Mesenteric fat pad (tissue), 1 donor: ENCODE results near the gene LDLRAP1. TPM values are rescaled to one million over a fixed set of nuclear protein-coding genes. Genes with fewer than 3 reads are reported as not detected.

Experiments
- DNase-seq: peaks from one replicate; pipeline ENCODE4 v3.0.0-alpha.2; 2020; ENCODE audit warnings: low spot score
- total RNA-seq: library from RNA; stranded (reverse); fragmentation: NEBNext Ultra II Directional; extraction: Animal tissue kit (Norgen Biotek cat#: 25700); gene quantifications from one replicate; pipeline ENCODE4 v1.2.1, GENCODE V29; 2021
- donor health status: DM: yes; HTN: yes; CAD: no.

LDLRAP1 gene
- total RNA-seq, 1 donor from 2014 or later: 27.6 TPM

DNA sequence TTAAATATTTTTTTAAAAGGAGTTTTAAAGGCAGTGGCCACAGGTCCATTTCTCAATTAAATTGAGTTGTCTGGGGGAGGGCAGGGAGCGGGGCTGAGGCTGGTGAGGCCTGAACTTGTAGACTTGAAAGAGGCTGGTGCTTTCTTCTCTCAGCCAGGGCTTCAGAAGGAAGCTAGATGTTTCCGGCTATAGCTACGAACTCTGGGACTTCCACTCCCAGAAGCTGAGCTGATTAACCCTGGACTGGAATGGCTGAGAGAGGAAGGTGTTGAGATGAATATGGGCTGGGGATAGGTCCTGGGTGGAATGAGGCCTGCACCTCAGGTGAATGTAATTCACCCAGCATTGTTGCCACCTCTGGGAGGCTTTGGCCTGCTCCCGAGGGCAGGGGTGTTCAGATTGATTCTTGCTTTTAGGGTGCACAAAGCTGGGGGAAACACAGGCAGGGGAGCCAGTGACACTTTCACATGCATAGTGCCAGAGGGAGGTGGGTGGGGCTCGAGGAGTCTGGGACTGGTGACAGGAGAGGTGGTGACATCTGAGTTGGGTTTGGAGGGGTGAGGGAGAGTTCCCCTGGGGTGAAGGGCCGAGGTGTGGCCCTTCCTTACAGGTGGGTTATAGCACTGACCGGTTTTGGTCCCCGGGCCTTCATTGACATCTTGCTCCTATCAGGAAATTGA lies 18.2 kb downstream of the LDLRAP1 start:
- no peak for DNase-seq

DNA sequence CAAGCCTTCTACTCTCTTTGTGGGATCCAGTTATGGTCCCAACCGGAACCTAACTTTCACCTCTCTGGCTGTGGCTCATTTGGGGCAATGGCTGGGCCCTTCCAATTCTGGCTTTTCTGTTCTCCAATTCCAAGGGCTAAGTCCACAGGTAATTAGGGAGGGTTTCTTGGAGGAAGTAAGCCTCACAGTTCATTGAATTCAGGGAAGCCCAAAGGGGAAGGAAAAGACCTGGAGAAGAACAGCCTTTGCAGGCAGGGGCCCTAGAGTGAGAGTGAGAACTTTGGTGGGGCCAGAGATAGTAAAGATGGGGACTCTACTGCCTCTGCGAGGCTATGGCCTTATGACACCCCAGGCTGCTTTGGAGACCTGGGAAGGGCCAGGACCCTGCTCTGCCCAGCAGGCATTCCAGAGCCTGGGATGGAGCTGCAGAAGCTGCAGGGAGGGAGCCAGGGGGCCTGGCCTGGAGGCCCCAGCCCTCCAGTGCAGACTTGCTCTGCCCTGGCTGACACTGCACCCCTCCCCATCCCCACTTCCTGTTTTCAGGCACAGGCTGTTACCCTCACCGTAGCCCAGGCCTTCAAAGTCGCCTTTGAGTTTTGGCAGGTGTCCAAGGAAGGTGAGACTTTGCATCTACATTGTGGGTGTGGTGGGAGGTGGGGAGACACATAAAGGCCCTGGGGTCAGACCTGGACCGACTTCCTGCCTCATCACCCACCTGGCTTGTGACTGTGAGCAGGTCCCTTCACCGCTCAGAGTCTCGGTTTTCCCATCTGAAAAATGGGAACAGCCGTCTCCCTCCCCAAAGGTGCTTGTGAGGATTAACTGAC lies 18.9 kb downstream of the LDLRAP1 start:
- no peak for DNase-seq

DNA sequence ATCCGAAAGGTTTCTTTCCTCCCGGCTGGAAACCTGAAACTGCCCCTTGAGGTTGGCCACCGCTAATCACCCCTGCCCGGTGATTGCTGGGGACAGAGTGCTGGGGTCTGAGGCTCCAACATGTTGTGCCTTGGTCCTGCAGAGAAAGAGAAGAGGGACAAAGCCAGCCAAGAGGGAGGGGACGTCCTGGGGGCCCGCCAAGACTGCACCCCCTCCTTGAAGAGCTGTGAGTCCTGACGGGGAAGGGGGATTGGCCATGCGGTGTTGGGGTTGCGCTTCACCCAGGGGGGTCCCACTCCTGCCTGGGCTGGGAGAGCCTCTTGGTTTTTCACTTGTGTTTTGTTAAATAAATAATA lies 19.5 kb downstream of the LDLRAP1 start:
- DNase-seq: no peak

DNA sequence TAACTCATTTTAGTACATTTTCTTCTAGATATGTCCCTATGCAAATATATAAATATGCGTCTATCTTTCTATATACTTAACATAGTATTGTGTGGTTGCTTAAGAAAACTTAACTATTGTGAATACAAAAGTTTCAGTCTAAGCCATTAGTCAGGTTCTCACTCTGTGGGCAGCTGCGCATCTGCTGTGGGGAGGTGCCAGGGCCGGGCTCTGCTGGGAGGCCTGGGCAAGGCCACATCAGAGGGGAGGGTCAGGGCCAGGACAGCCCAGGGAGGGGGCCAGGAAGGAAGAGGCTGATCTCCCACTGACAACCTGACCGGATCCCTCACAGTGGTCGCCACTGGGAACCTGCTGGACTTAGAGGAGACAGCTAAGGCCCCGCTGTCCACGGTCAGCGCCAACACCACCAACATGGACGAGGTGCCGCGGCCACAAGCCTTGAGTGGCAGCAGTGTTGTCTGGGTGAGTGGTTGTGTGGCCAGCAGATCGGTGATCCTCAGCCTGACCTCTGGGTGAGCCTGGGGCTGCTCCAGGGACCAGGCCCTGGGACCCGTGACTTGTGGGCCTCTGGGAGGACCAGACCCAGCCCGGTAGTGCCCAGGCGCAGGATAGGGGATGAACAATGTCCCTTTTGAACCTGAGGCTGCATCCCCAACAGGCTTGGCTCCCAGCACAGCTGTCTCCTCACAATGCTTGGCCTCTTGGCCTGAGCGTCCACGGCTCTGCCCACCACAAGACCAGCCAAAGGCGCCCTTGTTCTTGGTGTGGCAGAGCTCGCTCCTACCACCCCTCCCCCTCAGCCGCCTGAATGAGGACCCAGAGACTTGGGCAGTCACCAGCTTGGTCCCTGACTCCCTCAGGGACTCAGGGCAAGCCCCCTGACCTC lies 20.2 kb downstream of the LDLRAP1 start:
- DNase-seq: no peak

DNA sequence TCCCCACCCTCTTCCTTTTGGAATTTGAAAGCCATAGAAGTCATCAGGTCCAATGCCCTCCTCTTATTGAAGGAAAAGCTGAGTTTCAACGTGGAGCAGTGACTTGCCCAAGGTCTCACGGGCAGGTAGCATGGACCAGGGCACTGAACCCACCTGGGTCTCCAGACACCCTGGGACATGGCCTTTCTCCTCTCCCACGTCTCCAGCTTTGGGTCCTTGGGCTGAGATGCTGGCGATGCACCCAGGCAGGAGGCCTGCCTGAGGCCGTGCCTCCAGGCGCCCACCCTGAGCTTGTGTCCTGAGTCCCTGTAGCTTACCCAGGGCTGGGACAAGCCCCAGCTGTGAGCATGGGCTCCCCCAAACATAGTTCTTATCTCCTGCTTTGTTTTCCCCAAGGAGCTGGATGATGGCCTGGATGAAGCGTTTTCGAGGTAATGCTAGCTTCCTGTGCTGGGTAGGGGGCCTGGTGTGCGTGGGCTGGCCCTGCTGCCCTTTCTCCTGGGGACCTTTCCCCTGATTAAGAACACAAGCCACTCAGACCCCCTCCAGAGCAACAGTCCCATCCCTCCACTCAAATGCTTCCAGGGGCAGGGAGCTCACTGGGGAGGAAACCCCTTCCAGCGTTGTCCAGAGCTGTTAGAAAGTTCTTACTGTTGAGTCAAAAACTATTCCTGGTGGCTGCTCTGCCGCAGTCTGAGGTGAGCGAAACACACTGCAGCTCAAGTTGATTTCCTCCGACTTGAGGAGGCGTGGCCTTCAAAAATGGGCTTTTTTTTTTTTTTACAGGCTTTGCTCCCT lies 21.6 kb downstream of the LDLRAP1 start:
- no peak for DNase-seq

DNA sequence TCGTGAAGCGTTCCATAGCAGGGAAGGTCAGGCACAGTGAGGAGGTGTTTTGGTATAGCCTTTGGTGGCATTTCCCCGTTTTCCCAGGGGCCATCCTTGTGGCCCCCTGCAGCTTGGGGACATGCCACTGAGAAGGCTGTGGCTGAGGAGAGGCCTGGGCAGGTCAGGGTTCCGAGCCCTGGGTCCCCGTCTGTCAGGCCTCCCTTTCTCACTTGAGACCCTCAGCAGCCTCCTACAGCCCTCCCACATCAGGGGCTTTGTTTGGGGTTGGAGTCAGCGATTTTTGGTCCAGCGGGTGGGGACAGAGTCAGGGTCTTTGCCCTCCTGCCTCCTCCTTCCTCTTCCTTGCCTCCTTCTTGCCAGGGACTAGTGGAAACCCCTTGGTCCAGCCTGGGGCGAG lies 22.2 kb downstream of the LDLRAP1 start:
- no peak for DNase-seq

DNA sequence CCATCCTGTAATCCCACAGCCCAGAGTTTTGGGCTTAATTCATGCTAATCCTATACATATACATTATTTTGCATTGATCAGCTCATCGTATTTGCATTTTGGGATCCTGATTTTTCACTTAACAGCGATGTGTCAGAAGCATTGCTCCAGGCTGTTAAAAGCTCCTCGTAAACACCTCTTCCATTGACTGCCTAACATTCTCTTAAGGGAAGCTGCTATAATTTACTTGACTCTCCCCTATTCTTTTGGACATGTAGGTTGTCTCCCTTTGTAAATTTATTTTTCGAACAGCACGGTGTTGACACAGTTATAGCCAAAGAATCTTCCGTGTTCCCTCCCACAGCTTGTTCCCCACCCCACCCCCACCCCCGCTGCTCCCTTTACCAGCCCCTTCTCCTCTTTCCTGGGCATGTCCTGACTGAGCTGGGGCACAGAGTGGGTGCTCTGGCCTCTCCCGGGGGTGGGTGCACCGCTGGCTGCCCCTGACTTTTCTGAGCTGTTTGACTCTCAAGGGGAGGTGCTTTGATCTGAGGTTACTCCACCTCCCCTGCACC lies 22.8 kb downstream of the LDLRAP1 start:
- DNase-seq: no peak

DNA sequence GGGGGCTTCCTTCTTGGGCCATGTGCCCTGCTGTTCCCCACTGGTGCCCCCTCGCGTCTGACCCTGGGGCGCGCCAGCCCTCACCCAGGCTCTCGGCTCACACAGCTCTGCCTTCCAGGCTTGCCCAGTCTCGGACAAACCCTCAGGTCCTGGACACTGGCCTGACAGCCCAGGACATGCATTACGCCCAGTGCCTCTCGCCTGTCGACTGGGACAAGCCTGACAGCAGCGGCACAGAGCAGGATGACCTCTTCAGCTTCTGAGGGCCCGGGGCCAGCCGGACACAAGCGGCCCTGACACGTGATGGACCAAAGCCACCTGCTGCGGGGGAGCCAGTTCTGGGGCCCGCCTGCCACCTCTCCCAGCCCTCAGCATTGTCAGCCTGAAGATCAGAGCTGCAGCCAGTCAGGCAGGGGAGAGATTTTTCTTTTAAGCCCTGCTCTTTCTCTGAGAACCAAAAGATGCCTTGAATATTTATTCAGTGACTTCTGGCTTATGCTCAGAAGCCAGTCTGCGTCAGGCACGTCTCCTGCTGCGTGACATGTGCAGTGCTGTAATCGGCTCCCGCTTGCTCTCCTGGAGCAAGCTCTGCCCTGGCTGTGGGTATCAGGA lies 23.4 kb downstream of the LDLRAP1 start:
- no peak for DNase-seq

DNA sequence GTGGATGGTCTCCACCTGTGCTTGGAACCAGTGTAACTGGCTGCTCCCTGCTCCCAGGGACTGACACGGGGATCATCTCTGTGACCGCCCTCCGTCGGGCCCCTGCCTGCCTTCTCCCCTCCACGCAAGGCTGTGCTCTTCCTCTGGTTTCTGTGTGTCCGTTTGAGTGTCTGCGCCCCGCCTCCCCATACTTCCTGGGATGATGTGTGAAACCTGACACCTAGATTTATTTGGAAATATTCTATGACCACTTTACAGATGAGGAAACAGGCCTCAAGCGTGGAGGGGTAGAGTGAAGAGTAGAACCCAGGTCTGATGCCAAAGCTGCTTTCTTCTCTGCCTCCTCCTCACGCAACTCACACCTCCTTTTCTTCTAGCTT lies 24.3 kb downstream of the LDLRAP1 start:
- no peak for DNase-seq

DNA sequence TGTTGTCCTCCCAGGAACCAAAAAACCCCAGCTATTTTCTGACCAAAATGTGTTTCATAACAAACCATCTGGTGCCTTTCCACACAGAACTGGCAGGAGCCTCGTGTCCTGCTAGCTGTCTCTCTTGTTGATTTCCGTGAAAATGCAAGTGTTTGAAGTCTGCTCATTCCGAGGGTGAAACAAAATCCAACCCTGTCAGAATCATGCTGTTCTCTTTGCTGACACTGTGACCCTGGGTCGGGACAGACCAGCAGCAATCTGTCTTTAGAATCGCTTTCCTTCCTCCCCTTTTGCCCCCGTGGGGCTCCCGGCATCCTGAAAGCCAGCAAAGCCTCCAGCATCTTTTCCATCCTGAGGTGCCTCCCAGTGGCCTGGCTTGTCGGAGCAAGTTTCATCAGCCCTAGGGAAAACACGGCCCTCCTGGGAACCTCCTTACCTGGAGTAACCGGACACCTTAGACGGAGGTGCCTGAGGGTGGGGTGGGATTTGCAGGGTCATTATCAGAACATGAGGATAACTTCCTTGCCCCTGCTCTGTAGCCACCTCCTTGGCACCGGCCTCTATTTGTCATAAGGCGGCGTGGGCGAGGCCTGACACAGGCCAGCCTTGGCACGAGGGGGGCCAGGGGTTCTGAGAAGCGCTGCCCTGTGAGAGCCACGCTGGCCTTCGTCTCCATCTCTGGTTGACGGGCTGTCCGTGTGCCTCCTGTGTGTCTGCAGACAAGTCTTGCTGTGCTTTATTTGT lies 24.9 kb downstream of the LDLRAP1 start:
- no peak for DNase-seq

DNA sequence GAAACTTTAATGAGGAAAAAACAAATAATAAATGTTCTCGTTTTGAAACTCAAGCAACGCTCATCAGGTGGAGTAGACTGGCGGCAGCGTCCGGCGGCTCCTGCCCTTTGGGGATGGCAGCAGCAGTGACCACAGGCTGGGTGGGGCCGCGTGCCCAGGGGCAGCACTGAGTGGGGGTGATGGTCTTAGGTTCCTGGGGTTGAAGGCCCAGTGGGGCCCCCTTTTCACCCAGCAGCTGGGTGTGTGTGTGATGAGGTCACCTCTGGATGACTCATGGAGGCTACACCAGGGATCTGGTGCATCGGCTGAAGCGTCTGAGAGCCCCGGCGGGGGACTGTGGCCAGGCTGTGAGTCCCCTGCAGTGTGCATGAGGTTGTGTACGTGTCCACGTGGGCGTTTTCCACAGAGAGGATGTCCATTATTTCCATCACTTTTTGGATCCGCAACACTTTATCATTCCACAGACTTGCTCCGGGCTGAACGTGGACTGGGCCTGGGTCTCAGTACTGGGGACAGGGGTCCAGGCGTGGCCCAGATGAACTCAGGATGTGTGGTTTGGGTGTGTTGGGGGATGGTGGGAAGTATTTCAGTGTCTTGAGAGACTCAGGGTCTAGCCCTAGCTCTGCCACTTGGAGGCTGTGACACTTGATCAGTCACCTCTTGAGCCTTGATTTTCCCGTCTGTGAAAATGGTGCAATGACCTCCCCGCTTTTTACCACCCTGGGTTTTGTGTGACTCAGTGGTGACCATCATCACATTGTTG lies 25.6 kb downstream of the LDLRAP1 start:
- no peak for DNase-seq

DNA sequence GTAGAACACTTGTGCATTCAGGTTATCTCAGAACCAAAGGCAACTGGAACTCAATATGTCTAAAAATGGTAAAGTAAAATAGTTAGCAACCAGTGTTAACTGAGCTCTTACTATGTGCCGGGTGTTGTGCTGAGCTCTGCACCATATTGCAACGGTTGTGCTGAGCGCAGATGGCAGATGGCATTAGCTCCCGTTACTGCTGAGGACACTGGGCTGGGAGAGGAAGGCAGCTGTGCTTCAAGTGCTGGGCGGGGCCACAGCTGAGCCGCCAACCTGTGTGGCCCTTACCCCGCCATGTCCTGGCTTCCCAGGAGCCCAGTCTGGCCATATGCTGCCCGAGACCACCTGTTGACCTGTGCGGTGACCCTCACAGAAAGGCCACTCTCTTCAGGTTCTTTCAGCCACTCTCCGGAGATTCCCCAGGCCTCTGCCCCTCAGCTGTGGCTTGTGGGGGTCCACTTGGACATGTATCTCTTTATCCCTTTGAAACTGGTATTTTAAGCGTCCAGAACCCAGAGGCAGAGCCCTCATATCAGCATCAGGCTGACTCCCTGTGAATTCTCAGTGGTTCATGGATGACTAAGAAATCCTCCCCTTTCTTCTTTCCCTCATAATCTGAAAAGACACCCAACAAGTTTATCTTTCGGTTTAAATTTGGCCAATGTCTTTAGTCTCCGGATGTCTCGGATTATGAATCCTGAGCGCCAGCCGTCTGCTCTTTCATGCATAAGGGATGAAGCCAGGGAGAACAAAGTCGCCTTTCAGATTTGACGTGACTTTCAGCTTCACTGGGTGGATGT lies 26.4 kb downstream of the LDLRAP1 start:
- DNase-seq: no peak

DNA sequence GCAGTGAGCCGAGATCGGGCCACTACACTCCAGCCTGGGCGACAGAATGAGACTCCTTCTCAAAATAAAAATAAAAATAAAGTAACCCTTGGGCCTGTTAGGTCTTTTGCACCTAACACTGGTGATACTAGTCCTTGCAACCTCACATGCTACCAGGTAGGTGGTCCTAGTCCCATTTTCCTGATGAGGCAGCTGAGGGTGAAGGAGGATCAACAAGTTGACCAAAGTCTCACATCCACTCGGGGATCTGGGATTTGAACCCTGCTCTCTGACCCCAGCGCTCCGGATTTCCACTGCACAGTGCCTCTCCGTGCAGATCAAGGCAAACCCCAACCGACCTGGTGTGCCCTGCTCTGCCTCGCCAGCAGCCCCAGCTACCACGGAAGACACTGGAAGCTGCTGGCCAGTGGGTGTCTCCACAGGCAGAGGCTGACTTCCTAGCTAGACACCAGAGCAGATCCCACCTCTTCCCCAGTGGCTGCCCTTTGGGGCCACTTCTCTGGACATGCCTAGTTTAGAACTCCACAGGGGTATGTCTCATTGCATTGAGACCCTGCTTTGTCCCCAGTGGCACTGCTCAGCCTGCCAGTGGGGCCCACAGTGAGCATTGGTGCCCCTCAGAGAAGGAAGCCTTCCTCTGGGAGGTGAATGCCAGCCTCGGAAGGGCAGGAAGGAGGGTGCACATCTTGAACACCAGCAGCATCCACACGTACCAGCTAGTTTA lies 27.6 kb downstream of the LDLRAP1 start:
- no peak for DNase-seq

DNA sequence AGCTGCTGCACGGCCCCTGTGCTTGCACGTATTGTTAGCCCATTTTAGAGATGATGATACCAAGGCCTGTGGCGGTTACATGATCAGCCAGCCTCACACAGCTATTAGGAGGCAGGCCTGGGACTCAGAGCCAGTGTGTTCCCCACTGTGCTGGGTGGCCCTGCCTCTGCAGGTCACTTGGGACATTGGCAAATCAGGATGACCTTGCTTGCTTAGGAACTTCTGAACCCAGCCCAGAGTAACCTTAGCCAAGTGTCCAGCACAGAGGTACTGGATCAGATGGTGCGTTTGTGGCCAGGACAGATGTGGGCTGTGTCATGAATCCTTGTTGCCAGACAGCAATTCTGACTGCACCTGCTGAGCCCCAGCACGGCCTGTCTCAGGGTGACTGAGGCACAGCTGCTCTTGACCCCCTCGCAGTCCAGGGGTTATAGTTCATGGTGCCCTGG lies 28.1 kb downstream of the LDLRAP1 start:
- DNase-seq: no peak

DNA sequence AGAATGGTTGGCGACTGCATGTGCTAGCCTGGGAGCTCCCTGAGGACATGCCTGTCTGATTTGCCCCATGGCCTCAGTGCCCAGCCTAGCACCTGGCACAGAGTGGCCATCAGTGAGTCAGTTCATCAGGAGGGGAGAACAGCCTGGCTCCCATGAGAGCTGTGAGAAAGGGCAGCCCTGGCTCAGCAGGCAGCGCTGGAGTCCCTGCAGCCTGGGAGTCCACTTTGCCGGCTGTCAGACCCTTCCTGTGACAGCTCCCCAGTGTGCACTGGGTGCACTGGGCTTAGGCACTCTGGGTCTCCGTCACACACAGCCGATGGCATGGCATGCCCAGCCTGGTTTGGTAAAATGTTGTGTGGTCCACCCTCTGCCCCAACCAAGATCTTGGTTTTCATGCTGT lies 28.7 kb downstream of the LDLRAP1 start:
- DNase-seq: no peak

DNA sequence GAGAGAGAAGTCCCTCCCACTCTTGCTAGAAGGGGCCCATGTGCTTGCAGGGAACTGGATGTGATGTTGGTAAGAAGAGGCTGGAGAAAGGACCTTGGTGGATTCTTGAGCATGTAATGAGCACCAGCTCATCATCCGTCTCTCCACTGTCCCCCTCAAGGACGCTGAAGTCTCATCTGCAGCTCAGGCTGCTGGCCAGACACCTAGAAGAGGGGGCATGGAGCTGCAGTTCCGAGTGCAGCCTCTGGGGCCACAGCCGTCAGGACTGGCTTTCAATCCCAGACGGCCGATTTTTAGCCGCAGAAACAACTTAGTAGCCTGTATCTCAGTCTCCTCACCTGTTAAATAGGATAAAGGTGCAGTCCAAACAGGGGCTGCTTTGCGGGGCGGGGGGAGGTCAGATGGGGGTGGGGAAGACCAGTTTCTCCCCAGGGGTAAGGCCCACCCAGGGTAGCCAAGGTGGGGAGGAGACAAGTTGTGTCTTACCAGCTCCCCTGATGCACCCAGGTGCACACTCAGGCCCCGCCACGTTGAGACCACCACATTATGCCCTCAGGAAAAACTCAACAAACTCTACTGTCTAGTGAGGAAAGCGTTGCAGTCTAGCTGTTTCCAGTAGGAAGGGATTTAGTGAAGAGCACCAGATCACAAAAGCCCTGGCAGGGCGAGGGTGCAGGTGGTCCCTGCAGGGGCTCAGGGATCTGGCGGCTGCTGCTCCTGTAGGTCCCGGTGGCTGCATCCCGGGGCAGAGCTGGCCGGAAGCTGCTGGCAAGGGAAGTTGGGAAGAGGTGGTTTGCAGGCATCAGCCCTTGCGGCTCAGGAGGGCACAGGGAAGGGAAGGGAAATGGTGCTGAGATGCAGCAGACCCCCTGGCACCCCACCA lies 29.5 kb downstream of the LDLRAP1 start:
- no peak for DNase-seq
